ENCODE results near the gene INPP5A. TPM values are rescaled to one million over a fixed set of nuclear protein-coding genes. Genes with fewer than 3 reads are reported as not detected.

The INPP5A gene
- total RNA-seq, 4 donors from 2014 or later: 34.8 to 80.8 (median 52.8) TPM

GRCh38 chr10:132542819-132543218, 5.2 kb downstream of the INPP5A start:
- Histone ChIP-seq H3K36me3 (no peaks in the 10 kb centered on the region), H3K4me1 (peaks cover 26 to 76% (median 49%) of the 10 kb centered on the region in 4 donors), H3K27ac (no peak overlapping the region), H3K27me3 (no peaks in the 10 kb centered on the region), H3K4me3 (no peak overlapping the region), H3K9me3 (no peaks in the 10 kb centered on the region)
- intact Hi-C loops (cut with DNase I; ENCODE audit: low total_unique reads): no loop called here
- in situ Hi-C loops (cut with MboI; ENCODE audit: low pct_ligation_motif_present in 1 of 4, low pct_unique_long_range_greater_than_20kb in 1 of 4, low sequenced_read_pairs in 3 of 4): loop anchor here in 3 of 4 donors (25.0 kb wide), 2 partner anchors 94 to 156 kb away; partner anchors contain the start of gene PWWP2B (in 2 of the 3)
- WGBS, 2 donors (ENCODE audit: low coverage in 1 of 2): 83 to 91% methylated on average over 1 to 3 of the region's 3 CpGs
- TF ChIP-seq POLR2A (IDR thresholded peaks at IDR 0.05) (no peak), EP300 (IDR thresholded peaks at IDR 0.05; ENCODE audit: low read depth) (no peak), POLR2AphosphoS5 (IDR thresholded peaks at IDR 0.05) (no peak), CTCF (IDR thresholded peaks at IDR 0.05) (no peak)
- DNase-seq: no peak

- no peaks in the 10 kb centered on the region for H3K27me3 ChIP-seq
- no peak overlapping the region for H3K27ac ChIP-seq
- DNase-seq: no peak
- peaks cover 22 to 65% (median 39%) of the 10 kb centered on the region in 4 donors for H3K4me1 ChIP-seq
- peak overlapping the region in 1 of 4 donors; percentile 26 for H3K4me3 ChIP-seq
- intact Hi-C loops (cut with DNase I; ENCODE audit: low total_unique reads) (no loop called here), in situ Hi-C loops (cut with MboI; ENCODE audit: low pct_ligation_motif_present in 1 of 4, low pct_unique_long_range_greater_than_20kb in 1 of 4, low sequenced_read_pairs in 3 of 4) (loop anchor here in 3 of 4 donors (25.0 kb wide), 2 partner anchors 93 to 157 kb away; partner anchors contain the start of gene PWWP2B (in 2 of the 3))
- no peaks in the 10 kb centered on the region for H3K9me3 ChIP-seq
- TF ChIP-seq EP300 (IDR thresholded peaks at IDR 0.05; ENCODE audit: low read depth) (no peak), CTCF (IDR thresholded peaks at IDR 0.05) (no peak), POLR2A (IDR thresholded peaks at IDR 0.05) (no peak), POLR2AphosphoS5 (IDR thresholded peaks at IDR 0.05) (no peak)
- WGBS, 2 donors (ENCODE audit: low coverage in 1 of 2): 61 to 74% methylated on average over 3 to 28 of the region's 28 CpGs
- H3K36me3 ChIP-seq: no peaks in the 10 kb centered on the region
These were observed 6.5 kb downstream of the INPP5A start for GRCh38 chr10:132543916-132544743.

GRCh38 chr10:132544744-132545658, 7.4 kb downstream of the INPP5A start:
- no peak for DNase-seq
- peaks cover 20 to 57% (median 34%) of the 10 kb centered on the region in 4 donors for H3K4me1 ChIP-seq
- H3K27me3 ChIP-seq: no peaks in the 10 kb centered on the region
- H3K36me3 ChIP-seq: no peaks in the 10 kb centered on the region
- in situ Hi-C loops (cut with MboI; ENCODE audit: low pct_ligation_motif_present in 1 of 4, low pct_unique_long_range_greater_than_20kb in 1 of 4, low sequenced_read_pairs in 3 of 4): loop anchor here in 3 of 4 donors (25.0 kb wide), 2 partner anchors 92 to 158 kb away; partner anchors contain the start of gene PWWP2B (in 2 of the 3)
- no peaks in the 10 kb centered on the region for H3K9me3 ChIP-seq
- TF ChIP-seq CTCF (IDR thresholded peaks at IDR 0.05) (no peak), POLR2A (IDR thresholded peaks at IDR 0.05) (no peak), POLR2AphosphoS5 (IDR thresholded peaks at IDR 0.05) (no peak)
- WGBS, 2 donors (ENCODE audit: low coverage in 1 of 2): 38 to 69% methylated on average over 7 to 35 of the region's 35 CpGs
- H3K4me3 ChIP-seq: peak overlapping the region in 1 of 4 donors; percentile 26
- no peak overlapping the region for H3K27ac ChIP-seq
- intact Hi-C loops (cut with DNase I; ENCODE audit: low total_unique reads): no loop called here

All from transverse colon (tissue), 4 donors.